Measurements from ENCODE around the gene AHNAK.
"Not testable (repeated sequence)": the region's sequence is repeated elsewhere in the genome, so short reads cannot be mapped to it uniquely, and the experiment has no call there.

Gene AHNAK, protein sequence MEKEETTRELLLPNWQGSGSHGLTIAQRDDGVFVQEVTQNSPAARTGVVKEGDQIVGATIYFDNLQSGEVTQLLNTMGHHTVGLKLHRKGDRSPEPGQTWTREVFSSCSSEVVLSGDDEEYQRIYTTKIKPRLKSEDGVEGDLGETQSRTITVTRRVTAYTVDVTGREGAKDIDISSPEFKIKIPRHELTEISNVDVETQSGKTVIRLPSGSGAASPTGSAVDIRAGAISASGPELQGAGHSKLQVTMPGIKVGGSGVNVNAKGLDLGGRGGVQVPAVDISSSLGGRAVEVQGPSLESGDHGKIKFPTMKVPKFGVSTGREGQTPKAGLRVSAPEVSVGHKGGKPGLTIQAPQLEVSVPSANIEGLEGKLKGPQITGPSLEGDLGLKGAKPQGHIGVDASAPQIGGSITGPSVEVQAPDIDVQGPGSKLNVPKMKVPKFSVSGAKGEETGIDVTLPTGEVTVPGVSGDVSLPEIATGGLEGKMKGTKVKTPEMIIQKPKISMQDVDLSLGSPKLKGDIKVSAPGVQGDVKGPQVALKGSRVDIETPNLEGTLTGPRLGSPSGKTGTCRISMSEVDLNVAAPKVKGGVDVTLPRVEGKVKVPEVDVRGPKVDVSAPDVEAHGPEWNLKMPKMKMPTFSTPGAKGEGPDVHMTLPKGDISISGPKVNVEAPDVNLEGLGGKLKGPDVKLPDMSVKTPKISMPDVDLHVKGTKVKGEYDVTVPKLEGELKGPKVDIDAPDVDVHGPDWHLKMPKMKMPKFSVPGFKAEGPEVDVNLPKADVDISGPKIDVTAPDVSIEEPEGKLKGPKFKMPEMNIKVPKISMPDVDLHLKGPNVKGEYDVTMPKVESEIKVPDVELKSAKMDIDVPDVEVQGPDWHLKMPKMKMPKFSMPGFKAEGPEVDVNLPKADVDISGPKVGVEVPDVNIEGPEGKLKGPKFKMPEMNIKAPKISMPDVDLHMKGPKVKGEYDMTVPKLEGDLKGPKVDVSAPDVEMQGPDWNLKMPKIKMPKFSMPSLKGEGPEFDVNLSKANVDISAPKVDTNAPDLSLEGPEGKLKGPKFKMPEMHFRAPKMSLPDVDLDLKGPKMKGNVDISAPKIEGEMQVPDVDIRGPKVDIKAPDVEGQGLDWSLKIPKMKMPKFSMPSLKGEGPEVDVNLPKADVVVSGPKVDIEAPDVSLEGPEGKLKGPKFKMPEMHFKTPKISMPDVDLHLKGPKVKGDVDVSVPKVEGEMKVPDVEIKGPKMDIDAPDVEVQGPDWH (N-terminal part only)

DNA sequence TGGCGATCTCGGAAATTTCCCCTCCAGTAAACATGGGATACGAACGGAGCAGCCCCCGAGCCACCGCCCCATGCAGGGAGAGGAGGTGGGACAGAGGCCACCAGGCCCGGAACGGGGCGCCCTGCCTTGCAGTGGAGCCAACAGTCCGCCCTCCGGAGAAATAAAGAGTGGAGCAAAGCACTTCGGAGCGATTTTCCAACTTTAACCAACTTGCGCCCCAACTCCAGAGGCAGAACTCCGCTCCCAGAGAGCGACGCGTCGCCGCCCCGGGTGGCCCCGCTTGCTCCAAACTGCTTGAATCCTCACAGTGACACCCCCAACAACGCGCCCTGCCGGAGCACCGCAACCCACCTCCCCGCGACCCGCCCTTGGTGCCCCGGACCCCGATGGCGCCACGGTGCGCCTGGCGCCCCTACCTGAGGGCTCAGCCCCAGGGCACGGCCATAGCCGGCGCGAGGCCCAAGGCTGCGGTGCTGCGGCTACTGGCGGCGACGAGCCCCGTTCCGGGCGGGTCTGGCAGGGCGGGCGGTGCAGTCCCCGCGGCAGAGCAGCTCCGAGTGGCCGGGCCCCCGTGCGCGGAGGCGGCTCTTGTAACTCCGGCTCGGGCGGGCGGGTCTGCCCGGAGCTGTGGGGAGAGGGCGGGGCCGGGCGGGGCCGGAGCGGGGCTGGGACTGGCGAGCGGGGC is at the start of gene AHNAK:
Gene AHNAK (minus strand): TSS at position 563 of the 685 bp plus-strand sequence. CDS start 10,708 bp downstream, outside the sequence.
- no peak for DNase-seq (ENCODE audit: low read depth in 2 of 2)

DNA sequence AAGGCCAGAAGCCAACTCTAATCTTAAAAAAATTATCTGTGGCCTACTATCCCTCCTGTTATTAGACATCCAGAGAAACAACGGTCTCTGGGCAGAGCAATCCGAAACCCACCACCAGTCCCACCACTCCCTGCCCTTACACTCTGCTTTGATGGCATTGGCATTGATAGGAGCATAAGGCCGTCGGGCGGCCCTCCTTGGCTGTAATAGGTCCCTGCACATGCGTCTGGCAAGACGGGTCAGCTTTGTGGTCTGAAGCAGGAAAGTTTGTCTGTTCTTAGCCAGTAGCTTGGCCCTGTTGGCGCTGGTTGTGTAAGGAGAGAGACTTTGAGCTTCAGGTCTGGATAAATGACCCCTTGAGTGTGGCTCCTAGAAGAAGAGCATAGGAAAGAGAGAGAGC is 48.5 kb upstream of the AHNAK start:
- no peak for DNase-seq (ENCODE audit: low read depth in 2 of 2)

DNA sequence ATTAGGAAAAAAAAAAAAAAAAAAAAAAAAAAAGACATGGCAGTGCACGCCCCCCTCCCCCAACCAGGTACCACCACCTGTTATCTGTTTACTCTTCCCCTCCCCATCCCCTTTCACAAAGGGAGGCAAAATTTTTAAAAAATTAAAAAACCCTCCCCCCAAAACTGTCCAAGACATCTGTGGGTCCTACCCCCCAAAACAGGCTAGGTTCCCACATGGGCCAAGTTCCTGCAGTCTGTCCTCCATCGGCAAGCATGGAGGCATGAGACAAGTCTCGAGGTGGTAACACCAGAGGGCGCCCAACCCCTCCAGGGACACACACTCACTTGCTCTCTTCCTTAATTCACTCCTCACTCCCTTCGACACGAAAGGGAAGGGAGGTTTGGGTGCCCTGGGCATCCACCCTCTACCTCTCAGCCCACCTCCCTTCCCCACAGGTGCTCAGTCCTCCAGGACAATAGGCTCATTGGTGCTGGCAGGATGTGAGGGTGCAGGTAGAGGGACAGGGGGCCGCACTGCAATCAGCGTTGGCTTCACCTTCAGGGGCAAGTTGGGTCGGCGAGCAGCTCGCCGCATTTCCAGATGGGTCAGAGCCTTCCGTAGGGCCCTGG is 46.9 kb upstream of the AHNAK start:
- DNase-seq (ENCODE audit: low read depth in 2 of 2), result peak; percentile 59 to 63

DNA sequence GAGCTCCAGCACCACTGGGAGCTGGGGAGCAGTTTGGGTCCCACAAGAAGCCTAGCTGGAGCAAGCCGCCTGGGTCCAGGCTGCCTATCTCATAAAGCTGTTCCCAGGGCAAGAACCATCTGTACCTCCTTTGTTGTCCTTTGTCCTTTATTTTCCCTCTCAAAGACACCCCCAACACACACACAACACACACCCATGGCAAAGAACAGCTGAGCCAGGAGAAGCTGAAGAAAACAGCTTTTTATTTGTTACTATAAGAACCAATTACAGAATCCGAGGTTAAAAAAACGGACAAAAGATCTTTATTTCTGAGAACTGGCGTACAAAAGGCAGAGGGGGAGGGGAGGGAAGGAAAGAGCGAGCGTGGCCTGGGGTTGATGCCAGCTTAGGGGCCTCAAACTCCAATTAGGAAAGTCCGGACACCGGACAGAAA is 46.4 kb upstream of the AHNAK start:
- DNase-seq (ENCODE audit: low read depth in 2 of 2), result no peak

DNA sequence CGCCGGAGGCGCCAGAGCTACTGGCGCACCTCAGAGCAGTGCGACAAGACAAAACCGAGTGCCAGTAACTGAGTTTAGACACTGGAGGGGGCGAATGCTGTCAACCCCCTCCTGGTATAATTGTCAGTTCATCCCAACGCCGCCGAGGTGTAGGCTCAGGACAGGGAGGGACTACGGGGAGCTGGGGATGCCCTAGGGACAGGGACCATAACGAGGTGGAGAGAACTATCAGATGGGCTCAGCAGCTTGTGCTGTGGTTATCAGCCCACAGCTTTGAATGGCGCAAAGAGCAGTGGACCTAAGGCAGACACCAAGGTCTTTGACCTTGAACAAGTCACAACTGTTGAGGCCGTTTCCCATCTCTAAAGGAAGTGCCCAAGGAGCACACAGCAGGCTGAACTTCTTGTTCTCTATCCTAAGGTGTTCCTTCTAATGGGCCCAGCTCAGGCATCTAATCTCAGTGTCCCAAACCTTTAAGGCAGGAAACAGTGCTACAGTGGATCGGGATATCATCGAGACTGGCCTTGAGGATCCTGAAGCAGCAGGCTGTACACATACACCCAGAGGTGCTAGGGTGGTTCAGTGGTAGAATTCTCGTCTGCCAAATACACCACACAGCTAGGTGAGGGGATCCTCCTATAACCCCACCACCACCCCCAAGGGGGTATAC is 45.7 kb upstream of the AHNAK start:
- no peak for DNase-seq (ENCODE audit: low read depth in 2 of 2)

DNA sequence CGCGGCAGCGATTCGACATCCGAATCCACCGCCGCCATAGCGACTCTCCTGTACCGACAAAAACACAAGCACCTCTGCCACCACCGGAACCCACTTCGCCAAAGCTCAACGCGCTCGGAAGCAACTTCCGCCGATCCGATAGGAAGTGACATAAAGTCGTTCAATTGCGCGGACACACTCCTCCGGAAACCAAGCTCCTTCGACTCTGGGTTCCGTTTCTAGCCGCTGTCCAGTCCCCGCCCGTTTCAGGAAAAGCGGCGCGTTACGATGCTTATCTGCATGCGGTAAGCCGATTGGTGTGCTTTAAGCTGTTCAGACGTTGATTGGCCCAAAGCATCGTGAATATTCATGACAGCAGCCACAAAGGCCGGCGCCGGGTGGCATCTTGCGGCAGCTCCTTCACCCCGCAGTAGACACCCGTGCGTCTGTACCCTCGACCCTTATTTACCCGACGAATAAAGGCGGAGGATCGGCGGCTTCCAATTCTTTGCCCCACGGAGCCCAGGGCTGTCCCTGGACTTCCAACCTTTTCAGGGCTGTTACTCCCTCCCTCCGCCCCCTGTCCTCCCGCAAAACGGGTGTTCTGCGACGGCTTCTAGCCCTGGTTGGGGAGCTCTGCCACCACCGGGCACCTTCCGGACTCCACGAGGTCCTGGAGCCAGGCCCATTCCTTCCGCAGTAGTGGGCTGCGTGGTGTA is 45.0 kb upstream of the AHNAK start, which contains the start of gene TUT1:
Gene TUT1 (minus strand): TSS at position 76 of the 698 bp plus-strand sequence. CDS start 38 bp downstream, at position 38.
- DNase-seq (ENCODE audit: low read depth in 2 of 2), result peak; percentile 89 to 91

DNA sequence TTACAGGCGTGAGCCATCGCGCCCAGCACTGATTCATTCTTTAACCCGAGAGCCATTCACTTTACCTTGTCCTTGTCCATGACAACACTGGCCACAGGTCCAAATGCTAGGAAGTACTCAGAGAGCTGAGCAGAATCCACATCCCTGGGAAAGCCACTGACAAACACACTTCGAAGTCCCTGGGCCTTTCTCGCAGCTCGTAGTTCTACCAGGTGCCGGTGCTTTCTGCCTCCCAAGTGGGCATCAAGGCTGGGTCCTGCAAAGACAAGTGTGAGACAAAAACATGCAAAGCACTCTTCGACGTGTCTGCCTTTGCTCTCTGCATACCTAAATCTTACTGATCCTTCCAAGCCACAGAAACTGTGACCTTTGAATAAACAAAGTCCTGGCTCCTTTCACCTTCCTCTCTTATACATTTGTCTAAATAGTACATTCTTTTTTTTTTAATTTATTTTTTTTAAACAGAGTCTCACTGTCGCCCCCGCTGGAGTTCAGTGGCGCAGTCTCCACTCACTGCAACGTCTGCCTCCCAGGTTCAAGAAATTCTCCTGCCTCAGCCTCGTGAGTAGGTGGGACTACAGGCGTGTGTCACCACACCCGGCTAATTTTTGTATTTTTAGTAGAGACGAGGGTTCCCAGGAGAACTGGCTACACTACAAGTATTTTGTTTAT is 42.5 kb upstream of the AHNAK start:
- DNase-seq (ENCODE audit: low read depth in 2 of 2), result no peak

DNA sequence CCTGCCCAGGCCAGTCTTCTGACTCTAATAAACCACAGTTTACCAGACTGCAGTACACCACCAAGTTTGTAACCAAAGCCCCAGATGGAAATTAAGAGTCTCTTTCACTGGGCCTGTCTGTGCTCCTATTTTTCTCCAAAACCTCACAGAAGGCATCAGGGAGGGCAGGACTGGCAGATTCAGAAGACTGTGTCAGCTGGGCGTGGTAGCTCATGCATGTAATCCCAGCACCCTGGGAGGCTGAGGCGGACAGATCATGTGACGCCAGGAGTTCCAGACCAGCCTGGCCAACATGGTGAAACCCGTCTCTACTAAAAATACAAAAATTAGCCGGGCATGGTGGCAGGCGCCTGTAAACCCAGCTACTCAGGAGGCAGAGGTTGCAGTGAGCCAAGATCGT is 38.8 kb upstream of the AHNAK start:
- DNase-seq (ENCODE audit: low read depth in 2 of 2), result not testable (repeated sequence)

DNA sequence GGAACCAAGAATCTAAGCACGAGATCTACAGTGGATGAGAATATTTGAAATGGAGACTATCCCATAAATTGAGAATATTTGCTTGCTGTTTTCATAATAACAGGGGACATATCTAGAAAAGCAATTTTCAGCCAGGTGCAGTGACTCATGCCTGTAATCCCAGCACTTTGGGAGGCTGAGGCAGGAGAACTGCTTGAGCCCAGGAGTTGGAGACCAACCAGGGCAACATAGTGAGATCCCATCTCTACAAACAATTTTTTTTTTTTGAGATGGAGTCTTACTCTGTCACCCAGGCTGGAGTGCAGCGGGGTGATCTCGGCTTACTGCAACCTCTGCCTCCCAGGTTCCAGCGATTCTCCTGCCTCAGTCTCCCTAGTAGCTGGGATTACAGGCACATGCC is 35.1 kb upstream of the AHNAK start:
- DNase-seq (ENCODE audit: low read depth in 2 of 2), result not testable (repeated sequence)

DNA sequence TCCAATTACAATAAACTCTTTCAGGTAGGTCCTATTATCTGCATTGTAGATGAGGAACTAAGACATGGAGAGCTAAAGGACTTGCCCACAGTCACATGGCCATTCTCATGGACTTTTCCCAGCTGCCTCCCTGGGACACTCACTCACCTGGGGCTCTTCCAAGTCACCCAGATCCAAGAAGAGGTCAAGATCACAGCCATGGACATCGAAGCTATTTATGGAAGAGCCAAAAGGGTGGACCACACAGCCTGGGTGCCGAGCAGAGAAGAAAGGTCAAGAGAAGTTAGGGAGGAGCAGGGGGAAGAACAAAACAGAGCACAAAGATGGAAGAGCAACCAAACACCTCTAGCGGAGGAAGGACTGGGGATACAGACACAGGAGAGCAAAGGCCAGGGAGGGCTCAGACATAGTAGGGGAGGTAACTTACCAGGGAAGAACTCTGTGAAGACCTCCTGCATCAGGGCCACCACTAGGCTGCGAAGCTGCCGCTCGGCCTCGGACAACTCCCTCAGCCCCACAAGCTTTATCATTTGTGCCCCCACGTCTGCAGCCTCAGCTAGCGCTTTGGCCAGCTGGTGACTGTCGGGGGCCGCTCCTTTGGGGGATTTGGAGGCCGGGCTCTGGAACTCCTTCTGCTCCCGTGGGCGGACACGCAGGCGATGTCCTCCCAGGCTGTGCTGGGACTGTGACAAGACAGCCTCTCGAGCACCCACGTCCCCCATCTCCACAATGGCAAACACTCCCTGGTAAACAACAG is 34.5 kb upstream of the AHNAK start:
- DNase-seq (ENCODE audit: low read depth in 2 of 2), result no peak

DNA sequence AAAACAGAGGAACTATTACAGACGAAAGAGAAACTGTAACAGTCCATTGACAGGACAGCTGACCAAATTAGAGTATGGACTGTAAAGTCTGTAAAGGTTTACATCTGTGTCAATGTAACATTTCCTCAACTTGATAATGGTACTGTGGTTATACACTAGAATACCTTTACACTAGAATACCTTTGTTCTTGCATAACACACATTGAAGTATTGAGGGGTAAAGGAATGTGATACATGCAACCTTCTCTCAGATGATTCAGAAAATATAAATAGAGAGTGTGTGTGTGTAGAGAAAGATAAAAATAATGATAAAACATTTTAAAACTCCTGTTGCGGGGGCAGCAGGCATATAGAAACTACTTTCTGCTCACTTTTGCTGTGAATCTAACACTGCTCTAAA is 32.6 kb upstream of the AHNAK start:
- DNase-seq (ENCODE audit: low read depth in 2 of 2), result no peak

DNA sequence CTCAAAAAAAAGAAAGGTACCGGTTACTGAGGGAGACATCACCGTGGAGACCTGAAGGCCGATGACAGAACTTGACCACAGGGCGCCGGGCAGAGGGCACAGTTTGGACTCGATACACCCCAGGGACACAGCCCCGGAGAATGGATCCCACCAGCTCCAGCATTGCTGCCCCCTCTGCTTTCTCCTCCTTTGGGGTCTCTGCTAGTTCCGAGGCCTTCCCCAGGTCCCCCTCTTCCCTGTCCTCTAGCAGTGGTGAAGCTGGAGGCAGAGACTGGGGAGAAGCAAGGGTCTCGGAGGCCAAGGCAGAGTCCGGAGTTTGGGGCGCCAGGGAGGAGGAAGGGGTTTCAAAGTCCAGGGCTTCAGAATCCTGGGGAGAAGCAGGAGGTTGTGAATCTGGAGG is 31.9 kb upstream of the AHNAK start:
- DNase-seq (ENCODE audit: low read depth in 2 of 2), result no peak

DNA sequence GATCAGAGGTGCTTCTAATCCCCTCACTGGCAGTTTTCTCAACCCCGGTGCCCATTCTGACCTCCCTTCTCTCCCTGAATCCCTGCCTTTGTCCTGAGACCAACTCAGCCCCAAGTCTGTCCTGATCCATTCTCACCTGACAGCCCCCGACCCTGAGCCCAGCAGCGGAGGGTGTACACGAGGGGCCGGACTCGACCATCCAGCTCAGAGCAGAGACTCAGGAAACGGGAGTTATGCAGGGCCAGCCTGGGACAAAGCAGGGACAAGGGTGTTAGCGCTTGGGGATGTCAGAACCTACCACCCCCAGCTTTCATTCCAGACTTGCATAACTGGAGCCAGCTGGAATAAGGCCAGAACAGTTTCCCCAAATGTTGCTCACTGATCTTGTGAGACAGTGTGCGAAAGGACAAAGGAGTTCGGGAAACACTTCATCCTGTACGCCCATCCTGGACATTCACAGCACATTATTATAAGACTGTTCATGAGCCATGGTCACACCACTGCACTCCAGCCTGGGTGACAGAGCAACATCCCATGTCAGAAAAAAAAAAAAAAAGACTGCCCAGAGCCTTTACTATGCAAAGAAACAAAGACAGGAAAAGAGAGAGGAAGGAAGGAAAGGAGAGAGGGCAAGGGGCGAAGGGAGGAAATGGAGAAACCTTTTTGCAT is 30.6 kb upstream of the AHNAK start:
- no peak for DNase-seq (ENCODE audit: low read depth in 2 of 2)

DNA sequence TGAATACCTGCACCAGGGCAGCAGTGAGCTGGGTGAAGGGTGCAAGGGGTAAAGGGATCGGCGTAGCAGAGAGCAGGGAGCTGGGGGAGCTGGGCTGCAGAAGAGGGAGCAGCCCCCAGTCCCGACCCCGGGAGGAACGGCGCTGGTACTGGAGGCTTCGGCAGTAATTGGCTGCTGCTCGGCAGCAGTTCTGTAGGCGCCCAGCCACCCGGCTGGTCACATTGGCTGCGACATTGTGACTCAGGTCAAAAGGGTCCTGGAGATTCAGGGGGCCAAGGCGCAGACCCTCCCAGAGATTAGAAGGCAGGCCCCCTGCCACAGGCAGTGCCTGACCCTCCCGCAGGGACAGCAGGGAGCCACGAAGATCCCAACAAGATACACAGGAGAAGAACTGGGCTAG is 29.2 kb upstream of the AHNAK start:
- no peak for DNase-seq (ENCODE audit: low read depth in 2 of 2)

DNA sequence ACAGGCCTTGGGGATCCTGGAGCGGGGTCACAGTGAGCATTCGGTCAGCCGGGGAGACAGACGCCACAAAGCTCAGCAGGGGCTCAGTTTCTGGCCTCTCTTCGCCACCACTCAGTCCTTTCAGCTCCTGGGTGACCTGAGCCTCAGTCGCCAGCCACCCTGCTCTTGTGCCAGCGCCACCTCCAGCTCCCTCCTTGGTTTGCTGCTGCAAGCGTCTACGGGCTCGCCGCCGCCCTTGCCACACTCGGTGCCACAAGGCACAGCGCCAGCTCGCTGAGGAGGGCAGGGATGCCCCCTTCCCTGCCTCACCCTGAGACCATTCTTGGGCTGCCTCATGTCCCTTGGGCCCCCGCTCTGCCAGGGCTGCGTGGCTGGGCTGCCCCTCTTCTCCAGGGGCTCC is 28.6 kb upstream of the AHNAK start:
- DNase-seq (ENCODE audit: low read depth in 2 of 2), result no peak

DNA sequence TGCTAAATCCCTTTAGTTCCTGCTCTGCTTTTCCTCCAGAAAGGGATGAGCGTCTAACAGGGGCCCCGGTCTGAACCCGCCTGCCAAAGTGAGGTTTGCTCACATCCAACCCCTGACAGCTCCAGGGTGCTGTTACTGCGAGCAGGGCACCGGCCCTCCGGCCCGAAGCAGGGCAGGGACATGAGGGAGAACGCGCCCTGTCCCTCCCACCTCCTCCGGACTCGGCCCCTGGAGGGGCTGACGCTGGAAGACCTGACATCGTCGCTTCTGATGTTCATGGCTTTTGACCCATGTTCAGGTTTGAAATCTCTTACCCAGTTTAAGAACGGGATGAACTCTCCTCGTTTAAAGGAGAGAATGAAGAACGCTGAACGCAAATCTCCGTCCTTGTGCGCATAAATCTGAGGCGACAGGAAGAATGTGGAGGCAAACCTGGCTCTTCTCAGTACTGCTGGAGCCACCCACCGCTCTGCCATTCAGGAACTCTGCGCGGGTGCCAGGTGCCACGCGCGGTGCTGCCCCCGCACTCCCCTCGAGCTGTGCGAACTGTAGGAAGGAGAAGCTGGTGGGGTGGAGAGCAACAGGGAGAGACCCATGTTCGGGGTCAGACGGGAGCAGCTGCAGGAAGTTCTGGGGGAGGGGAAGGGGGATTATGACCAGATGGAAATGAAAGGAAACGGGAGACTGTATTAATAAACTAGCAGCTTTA is 27.9 kb upstream of the AHNAK start:
- no peak for DNase-seq (ENCODE audit: low read depth in 2 of 2)
